Measurements from ENCODE around the gene PEX13. TPM values are rescaled to one million over a fixed set of nuclear protein-coding genes. Genes with fewer than 3 reads are reported as not detected.

The PEX13 gene
- polyA plus RNA-seq, 3 donors: 4.1 to 5.7 (median 4.8) TPM

- H3K27ac Mint-ChIP-seq: peak overlapping the region in 1 of 7 donors; percentile 44
- no peaks in the 10 kb centered on the region for H3K4me1 ChIP-seq (ENCODE audit: control insufficient read depth in 1 of 2, insufficient read depth in 2 of 2, low read length in 2 of 2)
- DNase-seq: no peak
- no peak overlapping the region for H3K9ac ChIP-seq (ENCODE audit: insufficient read depth, low read length, poor library complexity, severe bottlenecking)
- H3K27ac ChIP-seq (ENCODE audit: low read depth in 1 of 2, low read length in 2 of 2): no peak overlapping the region
- H3K36me3 ChIP-seq (replicated peaks in 1 of 2; ENCODE audit: control insufficient read depth in 1 of 2, insufficient read depth in 2 of 2, low read length in 2 of 2): peaks cover 8 to 32% of the 10 kb centered on the region in 2 donors
- no peak overlapping the region for H2AFZ ChIP-seq (ENCODE audit: insufficient read depth, low read depth, low read length, poor library complexity, severe bottlenecking)
- TF ChIP-seq, protein P1, sequence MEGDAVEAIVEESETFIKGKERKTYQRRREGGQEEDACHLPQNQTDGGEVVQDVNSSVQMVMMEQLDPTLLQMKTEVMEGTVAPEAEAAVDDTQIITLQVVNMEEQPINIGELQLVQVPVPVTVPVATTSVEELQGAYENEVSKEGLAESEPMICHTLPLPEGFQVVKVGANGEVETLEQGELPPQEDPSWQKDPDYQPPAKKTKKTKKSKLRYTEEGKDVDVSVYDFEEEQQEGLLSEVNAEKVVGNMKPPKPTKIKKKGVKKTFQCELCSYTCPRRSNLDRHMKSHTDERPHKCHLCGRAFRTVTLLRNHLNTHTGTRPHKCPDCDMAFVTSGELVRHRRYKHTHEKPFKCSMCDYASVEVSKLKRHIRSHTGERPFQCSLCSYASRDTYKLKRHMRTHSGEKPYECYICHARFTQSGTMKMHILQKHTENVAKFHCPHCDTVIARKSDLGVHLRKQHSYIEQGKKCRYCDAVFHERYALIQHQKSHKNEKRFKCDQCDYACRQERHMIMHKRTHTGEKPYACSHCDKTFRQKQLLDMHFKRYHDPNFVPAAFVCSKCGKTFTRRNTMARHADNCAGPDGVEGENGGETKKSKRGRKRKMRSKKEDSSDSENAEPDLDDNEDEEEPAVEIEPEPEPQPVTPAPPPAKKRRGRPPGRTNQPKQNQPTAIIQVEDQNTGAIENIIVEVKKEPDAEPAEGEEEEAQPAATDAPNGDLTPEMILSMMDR (IDR thresholded peaks at IDR 0.05): no peak
- H3K4me2 ChIP-seq (replicated peaks; ENCODE audit: extremely low read depth, low read length, poor library complexity, severe bottlenecking): no peak overlapping the region
- H3K36me3 Mint-ChIP-seq: peaks cover 18 to 41% of the 10 kb centered on the region in 2 donors
- H3K27me3 Mint-ChIP-seq (ENCODE audit: low read depth in 3 of 3): peaks cover 0 to 1% (median 0%) of the 10 kb centered on the region in 3 donors
- H3K9me3 ChIP-seq (replicated peaks in 1 of 2; ENCODE audit: control insufficient read depth in 1 of 2, insufficient read depth in 1 of 2, low read length in 2 of 2): no peaks in the 10 kb centered on the region
- no peaks in the 10 kb centered on the region for H3K27me3 ChIP-seq (ENCODE audit: control insufficient read depth in 2 of 2, insufficient read depth in 2 of 2, low read length in 2 of 2)
- no peak overlapping the region for H3K4me3 ChIP-seq (replicated peaks in 1 of 3; ENCODE audit: low read depth in 2 of 3, low read length in 3 of 3)
- no peaks in the 10 kb centered on the region for H4K20me1 ChIP-seq (ENCODE audit: insufficient read depth, low read length)
- intact Hi-C loops (cut with micrococcal nuclease): no loop called here
- no peak overlapping the region for H3K4me3 Mint-ChIP-seq
- no peaks in the 10 kb centered on the region for H3K4me1 Mint-ChIP-seq
- H3K9me3 Mint-ChIP-seq: peaks cover 0 to 2% (median 0%) of the 10 kb centered on the region in 7 donors
- no peaks in the 10 kb centered on the region for H3K79me2 ChIP-seq (ENCODE audit: insufficient read depth, low read length)
Measured at GRCh38 chr2:61057562-61057961, 40.0 kb downstream of the PEX13 start.

DNA sequence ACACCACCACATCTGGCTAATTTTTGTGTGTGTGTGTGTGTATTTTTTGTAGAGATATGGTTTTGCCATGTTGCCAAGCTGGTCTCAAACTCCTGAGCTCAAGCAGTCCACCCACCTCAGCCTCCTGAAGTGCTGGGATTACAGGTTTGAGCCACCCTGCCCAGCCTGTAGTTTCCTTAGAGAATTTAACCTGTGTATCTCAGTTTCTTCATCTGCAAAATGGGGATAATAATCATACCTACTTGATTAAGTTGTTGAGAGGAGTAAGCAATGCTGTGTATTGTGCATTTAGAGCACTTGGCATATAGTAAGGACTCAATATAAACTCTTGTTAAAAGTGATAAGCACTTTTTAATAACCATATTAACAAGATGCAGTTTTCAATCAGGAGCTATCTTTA is 41.9 kb downstream of the PEX13 start:
- intact Hi-C loops (cut with micrococcal nuclease): no loop called here
- H3K36me3 Mint-ChIP-seq: peaks cover 18 to 36% of the 10 kb centered on the region in 2 donors

More for the DNA sequence above, 41.9 kb downstream of the PEX13 start:
- TF ChIP-seq, protein P1 (IDR thresholded peaks at IDR 0.05): no peak
- Histone ChIP-seq H3K4me2 (replicated peaks; ENCODE audit: extremely low read depth, low read length, poor library complexity, severe bottlenecking) (no peak overlapping the region), H3K27ac (ENCODE audit: low read depth in 1 of 2, low read length in 2 of 2) (no peak overlapping the region), H4K20me1 (ENCODE audit: insufficient read depth, low read length) (no peaks in the 10 kb centered on the region), H3K4me1 (ENCODE audit: control insufficient read depth in 1 of 2, insufficient read depth in 2 of 2, low read length in 2 of 2) (no peaks in the 10 kb centered on the region), H3K9me3 (replicated peaks in 1 of 2; ENCODE audit: control insufficient read depth in 1 of 2, insufficient read depth in 1 of 2, low read length in 2 of 2) (no peaks in the 10 kb centered on the region), H3K79me2 (ENCODE audit: insufficient read depth, low read length) (no peaks in the 10 kb centered on the region), H3K36me3 (replicated peaks in 1 of 2; ENCODE audit: control insufficient read depth in 1 of 2, insufficient read depth in 2 of 2, low read length in 2 of 2) (peaks cover 4 to 21% of the 10 kb centered on the region in 2 donors), H3K4me3 (replicated peaks in 1 of 3; ENCODE audit: low read depth in 2 of 3, low read length in 3 of 3) (no peak overlapping the region), H3K27me3 (ENCODE audit: control insufficient read depth in 2 of 2, insufficient read depth in 2 of 2, low read length in 2 of 2) (no peaks in the 10 kb centered on the region), H3K9ac (ENCODE audit: insufficient read depth, low read length, poor library complexity, severe bottlenecking) (no peak overlapping the region), H2AFZ (ENCODE audit: insufficient read depth, low read depth, low read length, poor library complexity, severe bottlenecking) (no peak overlapping the region)
- no peaks in the 10 kb centered on the region for H3K4me1 Mint-ChIP-seq
- H3K27ac Mint-ChIP-seq: peak overlapping the region in 1 of 7 donors; percentile 61
- peaks cover 0 to 2% (median 1%) of the 10 kb centered on the region in 3 donors for H3K27me3 Mint-ChIP-seq (ENCODE audit: low read depth in 3 of 3)
- no peak overlapping the region for H3K4me3 Mint-ChIP-seq
- H3K9me3 Mint-ChIP-seq: peaks cover 0 to 2% (median 0%) of the 10 kb centered on the region in 7 donors
- DNase-seq: no peak

All from CD14-positive monocyte (primary cell).